ENCODE results near the gene MMD.

GRCh38 chr17:55354941-55355340, 66.7 kb downstream of the MMD start:
- TF ChIP-seq, protein P1, sequence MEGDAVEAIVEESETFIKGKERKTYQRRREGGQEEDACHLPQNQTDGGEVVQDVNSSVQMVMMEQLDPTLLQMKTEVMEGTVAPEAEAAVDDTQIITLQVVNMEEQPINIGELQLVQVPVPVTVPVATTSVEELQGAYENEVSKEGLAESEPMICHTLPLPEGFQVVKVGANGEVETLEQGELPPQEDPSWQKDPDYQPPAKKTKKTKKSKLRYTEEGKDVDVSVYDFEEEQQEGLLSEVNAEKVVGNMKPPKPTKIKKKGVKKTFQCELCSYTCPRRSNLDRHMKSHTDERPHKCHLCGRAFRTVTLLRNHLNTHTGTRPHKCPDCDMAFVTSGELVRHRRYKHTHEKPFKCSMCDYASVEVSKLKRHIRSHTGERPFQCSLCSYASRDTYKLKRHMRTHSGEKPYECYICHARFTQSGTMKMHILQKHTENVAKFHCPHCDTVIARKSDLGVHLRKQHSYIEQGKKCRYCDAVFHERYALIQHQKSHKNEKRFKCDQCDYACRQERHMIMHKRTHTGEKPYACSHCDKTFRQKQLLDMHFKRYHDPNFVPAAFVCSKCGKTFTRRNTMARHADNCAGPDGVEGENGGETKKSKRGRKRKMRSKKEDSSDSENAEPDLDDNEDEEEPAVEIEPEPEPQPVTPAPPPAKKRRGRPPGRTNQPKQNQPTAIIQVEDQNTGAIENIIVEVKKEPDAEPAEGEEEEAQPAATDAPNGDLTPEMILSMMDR (IDR thresholded peaks at IDR 0.05; ENCODE audit: low read length): no peak
- TF ChIP-seq EZH2 (IDR thresholded peaks at IDR 0.05; ENCODE audit: borderline replicate concordance, low read length): no peak
